Keratinocyte (primary cell): Measurements from ENCODE around the gene MITD1.

ENCODE experiments used
- CTCF ChIP-seq, 3 experiments: IDR thresholded peaks in 1 of 3; conservative IDR thresholded peaks in 1 of 3; optimal IDR thresholded peaks in 1 of 3; 2 replicates in 2 of 3; 3 replicates in 1 of 3; pipeline versions ENCODE3 to v1.5.1; 2011; ENCODE audit warnings: low read length in 3 of 3, mild to moderate bottlenecking in 3 of 3, moderate library complexity in 2 of 3, control low read depth in 1 of 3, inconsistent platforms in 1 of 3; ENCODE audit not compliant: insufficient read depth in 2 of 3; ENCODE audit errors: extremely low read depth in 1 of 3
- EZH2 ChIP-seq: IDR thresholded peaks from one replicate; pipeline ENCODE4 v1.6.1; 2012; ENCODE audit warnings: inconsistent platforms, mild to moderate bottlenecking, low read length, moderate library complexity

DNA sequence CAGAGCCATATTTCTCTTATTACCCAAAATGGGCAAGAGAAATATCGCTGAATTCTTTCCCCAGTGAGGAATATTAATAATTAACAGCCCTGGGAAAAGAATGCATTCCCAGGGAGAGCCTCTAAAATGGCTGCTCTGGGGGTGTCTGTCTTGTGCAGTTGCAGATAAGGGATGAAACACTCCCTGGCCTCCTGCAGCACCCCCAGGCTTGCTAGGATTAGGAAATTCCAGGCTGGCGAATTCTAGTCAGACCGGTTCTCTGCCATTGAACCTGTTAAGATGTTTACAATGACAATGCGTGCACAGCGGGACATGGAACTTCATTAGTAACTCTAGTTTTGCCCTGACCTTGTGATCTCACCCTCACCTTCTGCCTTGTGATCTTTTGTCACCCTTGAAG lies 24.6 kb upstream of the MITD1 start:
- TF ChIP-seq CTCF (optimal IDR thresholded peaks at IDR 0.05 in 1 of 3, IDR thresholded peaks at IDR 0.05 in 1 of 3, conservative IDR thresholded peaks at IDR 0.05 in 1 of 3; ENCODE audit: extremely low read depth in 1 of 3, insufficient read depth in 2 of 3, low read length in 3 of 3) (no peak), EZH2 (no peak)
